Brain microvascular endothelial cell (primary cell): ENCODE results near the gene EPHA5.

Source experiments
- DNase-seq: peaks from one replicate; pipeline ENCODE4 v3.0.0-alpha.2; 2020
- H3K27ac ChIP-seq: fragments of 250-450 bp; sonication (Bioruptor Pico); 2 replicates; pipeline ENCODE4 v1.5.1; 2020; ENCODE audit warnings: mild to moderate bottlenecking, moderate library complexity
- H3K27me3 ChIP-seq: fragments of 250-450 bp; sonication (Bioruptor Pico); replicated peaks from 2 replicates; pipeline ENCODE4 v1.5.1; 2020; ENCODE audit warnings: mild to moderate bottlenecking
- H3K36me3 ChIP-seq: fragments of 250-450 bp; sonication (Bioruptor Pico); replicated peaks from 2 replicates; pipeline ENCODE4 v1.5.1; 2020; ENCODE audit warnings: mild to moderate bottlenecking
- H3K4me3 ChIP-seq: 2 replicates; pipeline ENCODE4 v1.5.1; 2011; ENCODE audit warnings: low read depth, mild to moderate bottlenecking, control low read depth, low read length, moderate library complexity
- CTCF ChIP-seq: IDR thresholded peaks from 2 replicates; pipeline ENCODE4 v1.5.1; 2011; ENCODE audit warnings: low read depth, mild to moderate bottlenecking, moderate library complexity, low read length, control low read depth, inconsistent platforms; ENCODE audit errors: missing control alignments
- in situ Hi-C: cut with HindIII; loops from 2 replicates; pipeline ENCODE4 v1.10.0; 2017; ENCODE audit warnings: low sequenced_read_pairs, low pct_ligation_motif_present

EPHA5 gene

GRCh38 chr4:65386927-65387326 lies 283.4 kb downstream of the EPHA5 start:
- no peak for DNase-seq
- H3K27ac ChIP-seq, result no peak overlapping the region
- no peak overlapping the region for H3K4me3 ChIP-seq
- no peaks in the 10 kb centered on the region for H3K27me3 ChIP-seq
- H3K36me3 ChIP-seq, result no peaks in the 10 kb centered on the region
- in situ Hi-C loops, result no loop called here
- TF ChIP-seq CTCF, result no peak

- in situ Hi-C loops, result no loop called here
- TF ChIP-seq CTCF, result no peak
- Histone ChIP-seq H3K27me3 (no peaks in the 10 kb centered on the region), H3K4me3 (no peak overlapping the region), H3K36me3 (no peaks in the 10 kb centered on the region), H3K27ac (peak overlapping the region; percentile 48)
- DNase-seq, result peak; percentile 24
Observed at GRCh38 chr4:65383589-65384305, 286.5 kb downstream of the EPHA5 start.

- DNase-seq, result no peak
- H3K36me3 ChIP-seq, result no peaks in the 10 kb centered on the region
- in situ Hi-C loops, result no loop called here
- no peak overlapping the region for H3K4me3 ChIP-seq
- H3K27me3 ChIP-seq, result no peaks in the 10 kb centered on the region
- no peak for TF ChIP-seq CTCF
- H3K27ac ChIP-seq, result no peak overlapping the region
Observed at GRCh38 chr4:65381648-65382047, 288.6 kb downstream of the EPHA5 start.

- in situ Hi-C loops, result no loop called here
- H3K27me3 ChIP-seq, result no peaks in the 10 kb centered on the region
- H3K36me3 ChIP-seq, result no peaks in the 10 kb centered on the region
- H3K27ac ChIP-seq, result no peak overlapping the region
- H3K4me3 ChIP-seq, result no peak overlapping the region
- no peak for DNase-seq
- no peak for TF ChIP-seq CTCF
Observed at GRCh38 chr4:65370709-65371108, 299.6 kb downstream of the EPHA5 start.

GRCh38 chr4:65367306-65367705 lies 303.0 kb downstream of the EPHA5 start:
- in situ Hi-C loops, result no loop called here
- no peak overlapping the region for H3K27ac ChIP-seq
- no peaks in the 10 kb centered on the region for H3K27me3 ChIP-seq
- no peak overlapping the region for H3K4me3 ChIP-seq
- no peaks in the 10 kb centered on the region for H3K36me3 ChIP-seq
- DNase-seq, result peak; percentile 19
- no peak for TF ChIP-seq CTCF

GRCh38 chr4:65358914-65359313 lies 311.4 kb downstream of the EPHA5 start:
- no peak for DNase-seq
- no peak overlapping the region for H3K4me3 ChIP-seq
- in situ Hi-C loops, result no loop called here
- no peak overlapping the region for H3K27ac ChIP-seq
- H3K27me3 ChIP-seq, result no peaks in the 10 kb centered on the region
- TF ChIP-seq CTCF, result no peak
- no peaks in the 10 kb centered on the region for H3K36me3 ChIP-seq
